H1 (cell line): Measurements from ENCODE around the gene EGFR. TPM values are rescaled to one million over a fixed set of nuclear protein-coding genes. Genes with fewer than 3 reads are reported as not detected.

ENCODE experiments used
- CTCF ChIA-PET: fragments of 300-600 bp; sonication (Branson Sonifier 250); formaldehyde crosslinking; loops from one replicate; lab custom pipeline; 2021; ENCODE audit not compliant: partially characterized antibody; lab: Charles Lee
- POLR2A ChIA-PET: fragments of 300-600 bp; sonication (Branson Sonifier 250); formaldehyde crosslinking; loops from one replicate; lab custom pipeline; 2021; ENCODE audit warnings: inconsistent platforms; ENCODE audit not compliant: partially characterized antibody; lab: Charles Lee
- DNase-seq, 2 experiments: peaks; one replicate each; pipeline versions ENCODE4 v3.0.0 to v3.0.0-alpha.2; 2010 to 2022; ENCODE audit warnings: low spot score in 2 of 2, low read depth in 1 of 2, mixed read lengths in 1 of 2
- FAIRE-seq: peaks from 2 replicates; lab custom pipeline; 2011; peaks lifted over from hg19 to GRCh38; lab: Jason Lieb, UNC
- H2AFZ ChIP-seq: 2 replicates; pipeline ENCODE4 v1.8.1; 2012; ENCODE audit warnings: low read length, inconsistent platforms
- H2AK5ac ChIP-seq: 2 replicates; pipeline ENCODE4 v1.6.1; 2013; ENCODE audit warnings: low read depth, low read length
- H2BK120ac ChIP-seq: replicated peaks from 2 replicates; pipeline ENCODE3; 2013; ENCODE audit warnings: low read depth, low read length, inconsistent platforms
- H2BK12ac ChIP-seq: 2 replicates; pipeline ENCODE4 v1.6.1; 2013; ENCODE audit warnings: low read depth, low read length
- H2BK15ac ChIP-seq: 2 replicates; pipeline ENCODE4 v1.6.1; 2013; ENCODE audit warnings: low read length
- H2BK20ac ChIP-seq: 2 replicates; pipeline ENCODE4 v1.6.1; 2013; ENCODE audit warnings: low read length
- H2BK5ac ChIP-seq: 2 replicates; pipeline ENCODE4 v1.6.1; 2013; ENCODE audit warnings: low read depth, low read length
- H3K14ac ChIP-seq: 2 replicates; pipeline ENCODE4 v1.6.1; 2013; ENCODE audit warnings: inconsistent platforms; ENCODE audit not compliant: insufficient read length
- H3K18ac ChIP-seq: 2 replicates; pipeline ENCODE4 v1.6.1; 2013; ENCODE audit warnings: low read length; ENCODE audit errors: extremely low read depth
- H3K23ac ChIP-seq: 2 replicates; pipeline ENCODE4 v1.6.1; 2013; ENCODE audit warnings: inconsistent platforms; ENCODE audit not compliant: insufficient read length
- H3K23me2 ChIP-seq: 2 replicates; pipeline ENCODE4 v1.6.1; 2013; ENCODE audit warnings: low read depth, low read length
- H3K27ac ChIP-seq: 2 replicates; pipeline ENCODE4 v1.6.1; 2011; ENCODE audit warnings: low read depth, low read length, inconsistent platforms
- H3K27me3 ChIP-seq, 4 experiments: replicated peaks in 1 of 4; 1 replicate in 1 of 4; 2 replicates in 3 of 4; pipeline versions ENCODE4 v1.6.1 to v1.8.1; 2011 to 2013; ENCODE audit warnings: low read length in 3 of 4, mild to moderate bottlenecking in 3 of 4, inconsistent platforms in 2 of 4, mixed read lengths in 2 of 4, moderate library complexity in 1 of 4; ENCODE audit not compliant: control insufficient read depth in 3 of 4, insufficient read depth in 3 of 4; ENCODE audit errors: extremely low read depth in 1 of 4
- H3K36me3 ChIP-seq, 4 experiments: 2 replicates each; pipeline versions ENCODE4 v1.6.1 to v1.8.1; 2011 to 2013; ENCODE audit warnings: mild to moderate bottlenecking in 4 of 4, low read length in 3 of 4, moderate library complexity in 2 of 4, control low read depth in 1 of 4, inconsistent platforms in 1 of 4; ENCODE audit not compliant: insufficient read depth in 4 of 4, control insufficient read depth in 2 of 4
- H3K4ac ChIP-seq: replicated peaks from 2 replicates; pipeline ENCODE3; 2013; ENCODE audit warnings: low read length, low read depth, mixed read lengths, inconsistent platforms; ENCODE audit not compliant: insufficient read length
- H3K4me1 ChIP-seq, 4 experiments: replicated peaks in 1 of 4; 1 replicate in 1 of 4; 2 replicates in 3 of 4; pipeline versions ENCODE4 v1.6.1 to v1.8.1; 2011 to 2013; ENCODE audit warnings: low read length in 3 of 4, inconsistent platforms in 2 of 4, mixed read lengths in 1 of 4; ENCODE audit not compliant: insufficient read depth in 4 of 4, control insufficient read depth in 3 of 4
- H3K4me2 ChIP-seq, 2 experiments: 2 replicates each; pipeline versions ENCODE4 v1.6.1 to v1.8.1; 2011 to 2013; ENCODE audit warnings: low read depth in 2 of 2, low read length in 2 of 2, control low read depth in 1 of 2, inconsistent platforms in 1 of 2, mild to moderate bottlenecking in 1 of 2; ENCODE audit not compliant: insufficient read depth in 1 of 2
- H3K4me3 ChIP-seq, 4 experiments: fragments of 200-600, 300-600 bp in 1 of 4; sonication (generic), shearing (Covaris generic), sonication (Bioruptor Twin) in 1 of 4; 2 replicates each; pipeline versions ENCODE4 v1.5.1 to v1.8.1; 2011 to 2016; ENCODE audit warnings: low read length in 4 of 4, low read depth in 3 of 4, control low read depth in 2 of 4, inconsistent platforms in 2 of 4, mild to moderate bottlenecking in 2 of 4, mixed read lengths in 1 of 4, moderate library complexity in 1 of 4; ENCODE audit not compliant: insufficient read depth in 2 of 4; ENCODE audit errors: extremely low read depth in 1 of 4
- H3K56ac ChIP-seq: replicated peaks from 2 replicates; pipeline ENCODE3; 2013; ENCODE audit warnings: low read depth, mild to moderate bottlenecking, mixed read lengths, low read length, inconsistent platforms; ENCODE audit not compliant: insufficient read length
- H3K79me1 ChIP-seq: 2 replicates; pipeline ENCODE4 v1.6.1; 2013; ENCODE audit warnings: low read depth, low read length, control low read depth
- H3K79me2 ChIP-seq, 2 experiments: 2 replicates each; pipeline versions ENCODE4 v1.6.1 to v1.8.1; 2012 to 2013; ENCODE audit warnings: low read length in 2 of 2, mild to moderate bottlenecking in 2 of 2, inconsistent platforms in 1 of 2; ENCODE audit not compliant: insufficient read depth in 2 of 2, control insufficient read depth in 1 of 2
- H3K9ac ChIP-seq, 4 experiments: replicated peaks in 1 of 4; 1 replicate in 1 of 4; 2 replicates in 3 of 4; pipeline versions ENCODE4 v1.6.1 to v1.8.1; 2011 to 2013; ENCODE audit warnings: low read depth in 3 of 4, low read length in 3 of 4, control low read depth in 2 of 4, mild to moderate bottlenecking in 2 of 4, moderate library complexity in 2 of 4, inconsistent platforms in 1 of 4; ENCODE audit errors: extremely low read depth in 1 of 4
- H3K9me3 ChIP-seq, 2 experiments: 2 replicates each; pipeline versions ENCODE4 v1.6.1 to v1.8.1; 2012 to 2013; ENCODE audit warnings: mild to moderate bottlenecking in 2 of 2, moderate library complexity in 2 of 2, control low read depth in 1 of 2, inconsistent platforms in 1 of 2, low read depth in 1 of 2, low read length in 1 of 2, mixed read lengths in 1 of 2; ENCODE audit not compliant: insufficient read depth in 2 of 2
- H4K20me1 ChIP-seq, 2 experiments: replicated peaks in 1 of 2; 2 replicates each; pipeline versions ENCODE3 to v1.8.1; 2011 to 2013; ENCODE audit warnings: inconsistent platforms in 2 of 2, low read length in 2 of 2, mild to moderate bottlenecking in 1 of 2; ENCODE audit not compliant: insufficient read depth in 2 of 2, control insufficient read depth in 1 of 2
- H4K5ac ChIP-seq: 2 replicates; pipeline ENCODE4 v1.6.1; 2013; ENCODE audit warnings: low read length, low read depth, mixed read lengths, inconsistent platforms; ENCODE audit not compliant: insufficient read length
- H4K8ac ChIP-seq: 2 replicates; pipeline ENCODE4 v1.8.0; 2013; ENCODE audit warnings: mild to moderate bottlenecking, moderate library complexity, low read length, inconsistent platforms; ENCODE audit not compliant: insufficient read depth; ENCODE audit errors: extremely low read depth
- H4K91ac ChIP-seq: replicated peaks from 2 replicates; pipeline ENCODE3; 2013; ENCODE audit warnings: low read length, mixed read lengths, inconsistent platforms; ENCODE audit not compliant: insufficient read length
- CHD1 ChIP-seq: IDR thresholded peaks from 2 replicates; pipeline ENCODE4 v1.6.1; 2012; ENCODE audit warnings: low read depth, low read length, improper control_type of control experiment
- EP300 ChIP-seq, 2 experiments: IDR thresholded peaks; 1 replicate in 1 of 2; 2 replicates in 1 of 2; pipeline ENCODE4 v1.6.1; 2011 to 2012; ENCODE audit warnings: low read depth in 2 of 2, low read length in 2 of 2, mild to moderate bottlenecking in 2 of 2, borderline replicate concordance in 1 of 2, inconsistent platforms in 1 of 2, moderate library complexity in 1 of 2
- FOSL1 ChIP-seq: IDR thresholded peaks from 2 replicates; pipeline ENCODE4 v1.6.1; 2011; ENCODE audit warnings: mild to moderate bottlenecking, low read depth, low read length, moderate library complexity; ENCODE audit not compliant: insufficient read depth
- GTF2F1 ChIP-seq: IDR thresholded peaks from 2 replicates; pipeline ENCODE4 v1.6.1; 2012; ENCODE audit warnings: low read depth, low read length, improper control_type of control experiment, borderline replicate concordance
- JUN ChIP-seq: IDR thresholded peaks from 2 replicates; pipeline ENCODE4 v1.6.1; 2011; ENCODE audit warnings: low read depth, mild to moderate bottlenecking, improper control_type of control experiment, low read length
- KDM1A ChIP-seq: fragments of 200-600, 300-600 bp; sonication (generic); IDR thresholded peaks from 2 replicates; pipeline ENCODE4 v1.7.1; 2016; ENCODE audit warnings: mild to moderate bottlenecking, low read length, borderline replicate concordance
- NRF1 ChIP-seq: IDR thresholded peaks from 2 replicates; pipeline ENCODE4 v1.6.1; 2011; ENCODE audit warnings: mild to moderate bottlenecking, low read depth, low read length, improper control_type of control experiment
- RFX5 ChIP-seq: IDR thresholded peaks from 2 replicates; pipeline ENCODE4 v1.6.1; 2011; ENCODE audit warnings: low read depth, low read length, improper control_type of control experiment, borderline replicate concordance
- RNF2 ChIP-seq: fragments of 200-900, 300-1000 bp; sonication (generic); IDR thresholded peaks from 2 replicates; pipeline ENCODE4 v1.7.1; 2016; ENCODE audit warnings: borderline replicate concordance, low read depth, mild to moderate bottlenecking, antibody characterized with exemption, low read length; ENCODE audit not compliant: poor library complexity, severe bottlenecking; ENCODE audit errors: missing control alignments
- SIN3A ChIP-seq, 2 experiments: IDR thresholded peaks in 1 of 2; conservative IDR thresholded peaks in 1 of 2; 2 replicates each; pipeline ENCODE4 v1.6.1; 2011 to 2012; ENCODE audit warnings: low read length in 2 of 2, improper control_type of control experiment in 1 of 2, low read depth in 1 of 2, mild to moderate bottlenecking in 1 of 2
- SP4 ChIP-seq: IDR thresholded peaks from 2 replicates; pipeline ENCODE4 v1.6.1; 2012; ENCODE audit warnings: low read length, inconsistent platforms
- TCF12 ChIP-seq: IDR thresholded peaks from 2 replicates; pipeline ENCODE4 v1.6.1; 2011; ENCODE audit warnings: low read depth, mild to moderate bottlenecking, low read length
- WGBS, 2 experiments: shearing (Covaris generic) in 1 of 2; methylation state at CpG; one replicate each; pipeline versions ENCODE4 v1.1.6 to v1.1.7; 2013 to 2015; ENCODE audit warnings: low lambda C conversion rate in 2 of 2, mixed read lengths in 2 of 2, inconsistent platforms in 1 of 2, low coverage in 1 of 2, missing lambda C conversion rate in 1 of 2; ENCODE audit not compliant: insufficient replicate concordance in 2 of 2, insufficient coverage in 1 of 2, insufficient read length in 1 of 2; ENCODE audit errors: extremely low coverage in 1 of 2, missing lambda C conversion rate in 1 of 2; 5-methylcytosine and 5-hydroxymethylcytosine counted together
- polyA plus RNA-seq, 7 experiments: library from polyadenylated mRNA; depleted of rRNA in 3 of 7; stranded (reverse) in 5 of 7; unstranded in 2 of 7; fragments of >200 nt in 5 of 7; fragments of 200-250 nt in 2 of 7; gene quantifications; 1 replicate in 5 of 7; 2 replicates in 1 of 7; 4 replicates in 1 of 7; pipeline versions ENCODE4 v1.2.1 to v1.2.3, GENCODE V29; 2011 to 2013; ENCODE audit warnings: missing spikeins in 2 of 7, mixed read lengths in 2 of 7
- total RNA-seq: library from RNA; stranded (reverse); fragmentation: NEBNext Ultra II Directional; extraction: Animal tissue kit (Norgen Biotek cat#: 25700); gene quantifications from 2 replicates; pipeline ENCODE4 v1.2.1, GENCODE V29; 2021
- TF ChIP-seq, protein P1 (sequence below): IDR thresholded peaks from 2 replicates; pipeline ENCODE4 v1.6.1; 2011; ENCODE audit warnings: low read length, improper control_type of control experiment

Gene EGFR
- total and polyA plus RNA-seq, 2 of the 8 experiments (the other 6 are each of a cell fraction or from before 2014, with no cell fraction given) = 1.9 to 5.8 TPM

DNA sequence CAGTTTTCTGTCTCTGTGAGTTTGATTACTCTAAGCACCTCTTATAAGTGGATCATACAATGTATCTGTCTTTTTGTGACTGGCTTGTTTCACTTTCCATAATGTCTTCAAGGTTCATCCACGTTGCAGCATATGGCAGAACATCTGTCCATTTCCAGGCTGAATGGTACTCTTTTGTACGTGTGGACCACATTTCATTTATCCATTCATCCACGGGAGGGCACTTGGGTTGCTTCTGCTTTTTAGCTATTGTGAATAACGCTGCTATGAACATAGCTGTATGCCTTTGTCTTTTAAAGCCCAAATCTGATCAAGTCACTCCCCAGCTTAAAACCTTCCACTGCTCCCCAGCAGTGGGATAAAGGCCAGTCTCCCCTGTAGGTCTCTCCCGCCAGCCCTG is 31.5 kb downstream of the EGFR start:
- ChIA-PET POLR2A (no interaction called here), CTCF (interaction anchor here (1.2 kb wide), 1 partner anchor 200 kb away, joined by 3 read pairs; no protein-coding TSS in a partner anchor)
- no peak overlapping the region for H4K5ac ChIP-seq
- no peaks in the 10 kb centered on the region for H3K9me3 ChIP-seq
- H3K27ac ChIP-seq = no peak overlapping the region
- FAIRE-seq (no peak), DNase-seq (no peak)
- no peak overlapping the region for H4K8ac ChIP-seq
- H4K91ac ChIP-seq = no peak overlapping the region
- H2AFZ ChIP-seq = no peak overlapping the region
- no peak overlapping the region for H3K4me2 ChIP-seq
- H3K23me2 ChIP-seq = no peaks in the 10 kb centered on the region
- H3K18ac ChIP-seq = no peak overlapping the region
- no peak overlapping the region for H2BK12ac ChIP-seq
- no peak overlapping the region for H2BK120ac ChIP-seq
- H3K56ac ChIP-seq = no peak overlapping the region
- H3K23ac ChIP-seq = no peak overlapping the region
- no peak overlapping the region for H3K4ac ChIP-seq
- no peaks in the 10 kb centered on the region for H3K79me2 ChIP-seq
- H2AK5ac ChIP-seq = no peak overlapping the region
- H2BK5ac ChIP-seq = no peak overlapping the region
- H2BK20ac ChIP-seq = no peak overlapping the region
- no peaks in the 10 kb centered on the region for H3K79me1 ChIP-seq
- 93% methylated on average over 5 of the region's 5 CpGs; no CpG with 5 or more reads in 1 of the 2 experiments for WGBS, 2 experiments
- H4K20me1 ChIP-seq = no peaks in the 10 kb centered on the region
- H3K36me3 ChIP-seq = no peaks in the 10 kb centered on the region
- H3K14ac ChIP-seq = no peak overlapping the region
- H3K4me1 ChIP-seq = peaks cover 0 to 2% (median 0%) of the 10 kb centered on the region in 4 experiments; a peak in 2 of 7 replicates
- H2BK15ac ChIP-seq = no peak overlapping the region
- no peak overlapping the region for H3K9ac ChIP-seq
- H3K27me3 ChIP-seq = no peaks in the 10 kb centered on the region
- no peak overlapping the region for H3K4me3 ChIP-seq
- TF ChIP-seq EP300 (IDR thresholded peaks at IDR 0.05; ENCODE audit: borderline replicate concordance in 1 of 2, low read depth in 2 of 2, low read length in 2 of 2) (no peak), KDM1A (no peak), SP4 (no peak), GTF2F1 (no peak), RFX5 (no peak), SIN3A (conservative IDR thresholded peaks at IDR 0.05 in 1 of 2, IDR thresholded peaks at IDR 0.05 in 1 of 2; ENCODE audit: low read depth in 1 of 2, low read length in 2 of 2) (no peak), FOSL1 (no peak), TCF12 (no peak), NRF1 (no peak), CHD1 (no peak), JUN (no peak), RNF2 (no peak)
- TF ChIP-seq, protein P1, sequence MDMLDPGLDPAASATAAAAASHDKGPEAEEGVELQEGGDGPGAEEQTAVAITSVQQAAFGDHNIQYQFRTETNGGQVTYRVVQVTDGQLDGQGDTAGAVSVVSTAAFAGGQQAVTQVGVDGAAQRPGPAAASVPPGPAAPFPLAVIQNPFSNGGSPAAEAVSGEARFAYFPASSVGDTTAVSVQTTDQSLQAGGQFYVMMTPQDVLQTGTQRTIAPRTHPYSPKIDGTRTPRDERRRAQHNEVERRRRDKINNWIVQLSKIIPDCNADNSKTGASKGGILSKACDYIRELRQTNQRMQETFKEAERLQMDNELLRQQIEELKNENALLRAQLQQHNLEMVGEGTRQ = no peak
- TF ChIP-seq, all 59 proteins: peak for 0
